HL-60/S4 (cell line): ENCODE data around the gene CPAMD8.
"Not testable (repeated sequence)": the region's sequence is repeated elsewhere in the genome, so short reads cannot be mapped to it uniquely, and the experiment has no call there.

Experiments used
- in situ Hi-C: fragments of 300-500 bp; cut with MboI; formaldehyde crosslinking; loops from 2 replicates; pipeline ENCODE4 v1.14.3; 2022; ENCODE audit warnings: low sequenced_read_pairs

CPAMD8 gene

GRCh38 chr19:17043744-17044143 is 17.1 kb upstream of the CPAMD8 start:
- in situ Hi-C loops, result no loop called here

DNA sequence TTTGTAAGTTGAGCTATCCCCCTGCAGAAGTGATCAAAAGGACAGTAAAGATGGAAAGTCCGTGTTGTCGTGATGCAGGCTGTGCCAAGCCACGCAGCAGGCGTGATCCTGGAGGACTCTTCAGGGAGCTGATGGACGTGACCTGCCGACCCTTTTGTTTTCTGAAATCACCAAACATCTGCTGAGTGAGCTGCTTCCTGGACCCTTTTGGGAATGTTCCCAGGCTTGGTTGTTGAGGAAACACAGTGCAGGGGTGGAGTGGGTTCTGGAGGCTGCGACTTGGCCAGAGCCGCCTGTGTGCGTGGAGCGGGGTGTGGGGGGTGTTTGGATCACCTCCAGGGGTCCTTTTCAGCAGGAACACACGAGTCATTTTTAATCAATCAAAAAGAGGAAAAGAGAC is 15.4 kb upstream of the CPAMD8 start:
- in situ Hi-C loops, result no loop called here

GRCh38 chr19:17037966-17038500 is 11.4 kb upstream of the CPAMD8 start:
- in situ Hi-C loops, result no loop called here

DNA sequence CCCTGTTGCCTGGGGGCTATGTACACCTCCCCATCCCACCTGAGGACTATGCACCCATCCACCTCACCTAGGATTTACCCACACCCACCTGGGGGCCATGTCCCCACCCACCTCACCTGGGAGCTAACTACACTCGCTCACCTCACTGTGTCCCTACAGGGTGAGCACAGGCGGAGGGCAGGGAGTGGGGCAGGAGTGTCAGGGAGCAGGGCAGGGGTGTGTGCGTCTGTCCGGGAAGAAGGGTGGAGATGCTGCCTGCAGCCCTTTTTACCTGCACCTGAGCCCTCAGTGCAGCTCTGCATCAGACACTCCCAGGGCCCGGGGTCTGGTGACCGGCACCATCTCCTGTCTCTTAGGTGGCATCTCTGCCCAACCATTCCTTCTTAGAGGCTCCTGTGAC is 10.6 kb upstream of the CPAMD8 start:
- in situ Hi-C loops, result no loop called here

DNA sequence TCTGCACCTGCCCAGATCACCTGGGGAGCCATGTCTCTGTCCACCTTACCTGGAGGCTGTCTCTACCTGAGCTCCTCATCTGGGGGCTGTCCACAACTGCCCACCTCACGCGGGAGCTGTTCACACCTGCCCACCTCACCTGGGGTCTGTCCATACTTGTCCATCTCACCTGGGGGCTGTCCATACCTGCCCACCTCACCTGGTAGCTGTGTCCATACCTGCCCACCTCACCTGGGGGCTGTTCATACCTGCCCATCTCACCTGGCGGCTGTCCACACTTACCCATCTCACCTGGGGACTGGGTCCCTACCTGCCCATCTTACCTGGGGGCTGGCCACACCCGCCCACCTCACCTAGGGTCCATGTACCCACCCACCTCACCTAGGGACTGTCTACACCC is 10.0 kb upstream of the CPAMD8 start:
- in situ Hi-C loops, result no loop called here

DNA sequence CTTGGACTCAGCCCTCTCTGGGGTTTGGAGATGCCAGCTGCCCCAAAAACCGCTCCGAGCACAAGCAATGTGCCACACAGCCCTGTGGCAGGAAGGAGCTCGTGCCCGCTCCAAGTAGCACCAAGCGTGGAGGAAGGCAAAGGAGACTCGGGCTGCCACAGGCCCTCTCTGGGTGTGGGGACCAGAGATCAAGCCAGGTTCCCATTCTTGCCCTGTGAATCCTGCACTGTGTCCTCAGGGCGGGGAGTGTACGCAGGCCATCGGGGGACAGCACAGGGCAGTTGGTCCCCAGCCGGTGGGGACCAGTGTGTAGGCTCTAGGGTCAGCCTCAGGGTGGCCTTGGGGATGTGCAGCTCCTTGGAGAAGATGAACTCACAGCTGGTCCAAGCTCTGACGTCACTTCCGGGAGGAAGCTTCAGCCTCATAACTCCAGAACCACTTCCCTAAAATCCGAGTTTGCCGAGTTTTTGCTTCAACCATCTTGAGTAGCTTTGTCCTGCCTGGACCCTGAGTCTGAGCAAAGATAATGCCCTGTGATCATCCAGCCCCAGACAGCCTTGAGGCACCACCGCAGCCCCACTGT is 9.3 kb upstream of the CPAMD8 start:
- in situ Hi-C loops, result no loop called here

DNA sequence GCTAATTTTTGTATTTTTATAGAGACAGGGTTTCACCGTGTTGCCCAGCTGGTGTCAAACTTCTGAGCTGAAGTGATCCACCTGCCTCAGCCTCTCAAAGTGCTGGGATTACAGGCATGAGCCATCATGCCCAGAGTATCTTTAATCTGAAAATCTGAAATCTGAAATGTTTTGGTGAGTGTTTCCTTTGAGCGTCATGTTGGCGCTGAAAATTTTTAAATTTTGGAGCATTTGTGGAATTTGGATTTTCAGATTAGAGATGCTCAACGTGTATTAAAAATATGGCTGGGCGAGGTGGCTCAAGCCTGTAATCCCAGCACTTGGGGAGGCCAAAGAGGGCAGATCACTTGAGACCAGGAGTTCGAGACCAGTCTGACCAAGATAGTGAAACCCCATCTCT is 5.1 kb upstream of the CPAMD8 start:
- in situ Hi-C loops, result no loop called here

DNA sequence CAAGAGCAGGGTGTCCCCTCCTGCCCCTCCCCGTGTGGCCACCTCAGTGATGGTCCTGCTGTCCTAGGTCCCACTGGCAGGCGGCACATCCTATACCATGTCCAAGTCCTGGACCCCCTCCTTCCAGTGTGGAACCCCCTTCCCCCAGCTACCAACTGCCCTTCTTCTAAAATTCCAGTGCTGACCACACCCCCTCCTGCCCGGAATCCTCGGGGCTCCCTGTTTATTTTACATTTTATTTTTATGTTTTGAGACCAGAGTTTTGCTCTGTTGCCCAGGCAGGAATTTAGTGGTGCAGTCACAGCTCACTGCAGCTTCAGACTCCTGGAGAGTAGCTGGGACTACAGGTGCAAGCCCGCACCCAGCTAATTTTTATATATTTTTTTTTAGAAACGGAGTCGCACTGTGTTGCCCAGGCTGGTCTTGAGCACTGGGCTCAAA is 945 bp upstream of the CPAMD8 start:
- in situ Hi-C loops, result no loop called here

GRCh38 chr19:17025991-17026658 is 485 bp downstream of the CPAMD8 start:
- in situ Hi-C loops, result no loop called here

DNA sequence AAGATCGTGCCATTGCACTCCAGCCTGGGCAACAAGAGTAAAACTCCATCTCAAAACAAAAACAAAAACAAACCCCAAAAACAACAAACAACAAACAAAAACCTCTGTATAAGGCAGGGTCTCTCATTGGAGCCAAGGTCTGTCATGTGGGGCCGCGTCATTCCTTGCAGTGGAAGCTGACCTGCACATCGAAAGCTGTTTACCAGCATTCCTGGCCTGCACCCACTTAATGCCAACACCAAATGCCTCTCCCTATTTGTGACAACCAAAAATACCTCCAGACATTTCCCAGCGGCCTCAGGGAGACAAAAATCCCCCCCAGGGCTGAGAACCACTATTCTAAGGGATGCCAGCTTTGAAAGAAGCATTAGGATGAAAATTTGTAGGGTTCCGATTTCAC is 1.2 kb downstream of the CPAMD8 start:
- in situ Hi-C loops, result no loop called here

DNA sequence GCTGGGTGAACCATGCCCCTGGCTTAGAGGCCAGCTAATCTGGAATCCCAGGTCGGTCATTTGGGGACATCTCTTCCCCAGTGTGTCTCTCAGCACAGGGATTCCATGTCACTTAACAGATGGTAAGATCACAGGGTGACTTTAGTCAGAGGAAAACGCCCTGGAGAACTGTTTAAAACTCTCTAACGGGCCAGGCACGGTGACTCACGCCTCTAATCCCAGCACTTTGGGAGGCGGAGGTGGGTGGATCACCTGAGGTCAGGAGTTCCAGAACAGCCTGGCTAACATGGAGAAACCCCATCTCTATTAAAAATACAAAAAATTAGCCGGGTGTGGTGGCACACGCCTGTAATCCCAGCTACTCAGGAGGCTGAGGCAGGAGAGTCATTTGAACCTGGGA is 1.7 kb downstream of the CPAMD8 start:
- in situ Hi-C loops, result not testable (repeated sequence)

GRCh38 chr19:17023805-17024204 is 2.8 kb downstream of the CPAMD8 start:
- in situ Hi-C loops, result no loop called here

DNA sequence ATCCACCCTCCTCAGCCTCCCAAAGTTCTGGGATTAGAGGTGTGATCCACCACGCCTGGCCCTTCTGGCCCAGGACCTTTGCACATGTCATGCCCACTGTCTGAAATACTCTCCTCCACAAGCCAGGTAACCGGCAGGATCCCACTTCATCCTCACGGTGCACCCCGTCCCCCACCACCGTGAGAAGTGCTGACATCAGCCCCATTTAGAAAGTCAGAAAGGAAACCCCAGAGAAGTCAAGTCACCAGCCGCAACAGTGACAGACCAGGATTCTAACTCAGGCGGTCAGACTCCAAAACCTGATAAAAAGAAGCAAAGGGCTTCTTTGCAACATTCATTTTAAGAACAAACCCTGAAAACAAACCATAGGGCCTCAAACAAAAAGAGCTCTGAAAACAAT is 3.9 kb downstream of the CPAMD8 start:
- in situ Hi-C loops, result no loop called here

DNA sequence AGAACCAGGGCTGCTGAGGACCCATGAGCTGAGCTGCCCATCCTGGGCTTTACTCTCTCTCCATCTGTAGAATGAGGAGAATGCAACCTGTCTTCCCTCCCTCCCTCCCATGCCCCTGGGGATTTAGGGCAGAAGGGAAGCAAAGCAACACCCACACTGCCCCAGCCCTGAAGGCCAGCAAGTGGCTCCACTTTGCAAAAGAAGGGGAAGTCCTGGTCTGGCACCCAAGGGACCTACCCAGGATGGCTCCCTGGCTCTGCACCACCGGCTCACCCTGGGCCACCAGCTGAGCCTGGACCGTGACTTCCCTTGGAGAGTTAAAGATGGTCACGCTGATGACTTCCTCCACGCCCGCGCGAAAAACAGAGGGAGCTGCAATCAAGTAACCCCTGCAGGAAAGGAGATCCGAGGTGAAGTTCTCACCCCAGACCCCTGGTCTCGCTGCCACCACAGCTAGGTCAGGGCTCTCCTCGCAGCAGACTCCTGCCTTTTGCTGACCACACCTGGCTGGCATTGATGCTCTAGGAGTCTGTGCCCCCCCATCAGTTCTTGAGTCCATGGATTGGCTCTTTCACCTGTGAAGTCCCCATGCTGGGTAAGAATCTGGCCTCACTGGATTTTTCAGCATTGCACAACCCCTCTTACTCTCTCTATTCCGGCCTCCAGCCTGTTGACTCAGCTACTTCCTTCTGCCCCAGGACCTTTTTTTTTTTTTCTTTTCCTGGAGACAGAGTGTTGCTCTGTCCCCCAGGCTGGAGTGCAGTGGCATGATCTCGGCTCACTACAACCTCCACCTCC is 4.6 kb downstream of the CPAMD8 start:
- in situ Hi-C loops, result no loop called here

GRCh38 chr19:17021328-17021727 is 5.3 kb downstream of the CPAMD8 start:
- in situ Hi-C loops, result no loop called here

GRCh38 chr19:17020823-17021222 is 5.8 kb downstream of the CPAMD8 start:
- in situ Hi-C loops, result no loop called here

- in situ Hi-C loops, result no loop called here
Measured at GRCh38 chr19:17020385-17020784, 6.2 kb downstream of the CPAMD8 start.

DNA sequence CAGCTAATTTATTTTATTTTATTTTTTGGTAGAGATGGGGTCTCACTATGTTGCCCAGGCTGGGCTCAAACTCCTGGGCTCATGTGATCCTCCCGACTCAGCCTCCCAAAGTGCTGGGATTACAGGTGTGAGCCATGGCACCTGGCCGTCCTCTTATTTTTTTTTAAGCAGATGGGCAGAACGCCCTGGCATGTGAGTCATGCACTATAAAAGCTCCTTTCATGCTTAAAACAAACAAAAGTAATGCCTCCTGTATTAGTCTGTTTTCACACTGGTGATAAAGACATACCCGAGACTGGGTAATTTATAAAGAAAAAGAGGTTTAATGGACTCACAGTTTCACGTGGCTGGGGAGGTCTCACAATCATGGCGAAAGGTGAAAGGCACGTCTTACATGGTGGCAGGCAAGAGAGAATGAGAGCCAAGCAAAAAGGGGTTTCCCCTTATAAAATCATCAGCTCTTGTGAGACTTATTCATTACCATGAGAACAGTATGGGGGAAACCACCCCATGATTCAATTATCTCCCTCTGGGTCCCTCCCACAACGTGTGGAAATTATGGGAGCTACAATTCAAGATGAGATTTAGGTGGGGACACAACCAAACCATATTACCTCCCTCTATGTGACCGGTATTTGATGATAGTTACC is 12.3 kb downstream of the CPAMD8 start:
- in situ Hi-C loops, result not testable (repeated sequence)

DNA sequence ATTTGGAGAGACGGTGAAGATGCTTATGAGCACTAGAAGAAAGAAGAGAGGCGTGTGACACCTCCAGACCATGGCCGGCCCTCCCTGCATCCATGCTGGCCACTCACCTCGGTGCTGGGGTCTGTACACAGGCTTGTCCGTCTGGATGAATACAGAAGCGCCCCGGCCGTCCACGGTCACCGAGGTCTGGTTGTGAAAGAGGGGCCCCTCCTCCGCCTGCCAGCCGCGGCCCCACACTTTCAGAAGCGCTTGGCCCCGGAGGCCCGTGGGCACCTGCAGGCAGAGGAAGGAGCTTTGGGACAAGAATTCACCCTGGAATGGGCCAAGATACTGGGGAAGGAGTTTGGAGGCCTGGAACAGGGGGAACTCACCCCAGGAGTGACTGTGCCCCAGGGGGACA is 15.1 kb downstream of the CPAMD8 start:
- in situ Hi-C loops, result no loop called here

- in situ Hi-C loops, result no loop called here
Measured at GRCh38 chr19:17006579-17006978, 20.0 kb downstream of the CPAMD8 start.

GRCh38 chr19:17005000-17005399 is 21.6 kb downstream of the CPAMD8 start:
- in situ Hi-C loops, result no loop called here
